K562 (cell line): ENCODE results near the gene TXLNG. TPM values are rescaled to one million over a fixed set of nuclear protein-coding genes. Genes with fewer than 3 reads are reported as not detected.

Source experiments
- ARHGAP35 ChIP-seq: fragments of 450-650 bp; IDR thresholded peaks from 2 replicates; pipeline ENCODE4 v1.6.1; 2018; ENCODE audit not compliant: partially characterized antibody
- CHD4 ChIP-seq: fragments of 200-600 bp; sonication (generic); IDR thresholded peaks from 3 replicates; pipeline ENCODE4 v1.6.1; 2012; ENCODE audit warnings: low read depth, mild to moderate bottlenecking, mixed read lengths, low read length, inconsistent platforms; ENCODE audit not compliant: insufficient read depth, insufficient replicate concordance, poor library complexity, severe bottlenecking
- CREBBP ChIP-seq: IDR thresholded peaks from one replicate; pipeline ENCODE4 v1.6.1; 2012; ENCODE audit warnings: low read depth, mild to moderate bottlenecking, control low read depth, inconsistent platforms, low read length
- FOS ChIP-seq: IDR thresholded peaks from 3 replicates; pipeline ENCODE4 v1.6.1; 2011; ENCODE audit not compliant: insufficient read length; ENCODE audit errors: extremely low read depth
- HMG20B ChIP-seq: fragments of 250-450 bp; sonication (Bioruptor Pico); IDR thresholded peaks from 2 replicates; pipeline ENCODE4 v1.5.0; 2021; ENCODE audit warnings: mild to moderate bottlenecking
- HNRNPH1 ChIP-seq: fragments of 200-400 bp; formaldehyde crosslinking; optimal IDR thresholded peaks from 2 replicates; pipeline ENCODE3; 2017; ENCODE audit warnings: low read depth, mild to moderate bottlenecking, low read length, moderate library complexity
- KLF13 ChIP-seq: fragments of 450-650 bp; IDR thresholded peaks from 2 replicates; pipeline ENCODE4 v1.6.1; 2016; ENCODE audit warnings: missing genetic modification characterization, low read depth, mild to moderate bottlenecking, missing compliant biosample characterization, moderate library complexity, borderline replicate concordance
- MEF2D ChIP-seq: conservative IDR thresholded peaks from 2 replicates; pipeline ENCODE4 v1.6.1; 2016; ENCODE audit warnings: low read depth, missing genetic modification characterization, missing compliant biosample characterization
- MTA1 ChIP-seq: fragments of 450-650 bp; IDR thresholded peaks from 2 replicates; pipeline ENCODE4 v1.6.1; 2017; ENCODE audit warnings: borderline replicate concordance
- NELFE ChIP-seq: IDR thresholded peaks from 2 replicates; pipeline ENCODE4 v1.6.1; 2011; ENCODE audit warnings: mild to moderate bottlenecking; ENCODE audit not compliant: insufficient read depth, insufficient read length
- PYGO2 ChIP-seq: fragments of 450-650 bp; IDR thresholded peaks from 2 replicates; pipeline ENCODE4 v1.6.1; 2016; ENCODE audit warnings: mild to moderate bottlenecking, missing genetic modification characterization, moderate library complexity, missing compliant biosample characterization
- SRSF9 ChIP-seq: fragments of 200-400 bp; formaldehyde crosslinking; IDR thresholded peaks from 2 replicates; pipeline ENCODE4 v1.6.1; 2017; ENCODE audit warnings: low read depth, low read length, borderline replicate concordance
- STAT5A ChIP-seq: IDR thresholded peaks from 2 replicates; pipeline ENCODE4 v1.6.1; 2012; ENCODE audit warnings: low read length, inconsistent platforms, borderline replicate concordance
- ZC3H8 ChIP-seq: fragments of 450-650 bp; IDR thresholded peaks from 2 replicates; pipeline ENCODE4 v1.6.1; 2017
- ZNF212 ChIP-seq: fragments of 450-650 bp; formaldehyde crosslinking; IDR thresholded peaks from 2 replicates; pipeline ENCODE4 v1.4.0; 2020; ENCODE audit warnings: mild to moderate bottlenecking
- ZNF444 ChIP-seq: fragments of 250-450 bp; sonication (Bioruptor Pico); IDR thresholded peaks from 2 replicates; pipeline ENCODE4 v1.4.0; 2020; ENCODE audit warnings: mild to moderate bottlenecking, moderate library complexity
- ZNF766 ChIP-seq: fragments of 200-800 bp; sonication (Bioruptor generic); conservative IDR thresholded peaks from 2 replicates; pipeline ENCODE4 v1.6.1; 2016; ENCODE audit warnings: missing genetic modification characterization, missing compliant biosample characterization
- polyA plus RNA-seq, 8 experiments: library from polyadenylated mRNA; depleted of rRNA in 4 of 8; stranded (reverse) in 5 of 8; unstranded in 3 of 8; fragments of >200 nt; fragmentation: Nextera tagmentation in 2 of 8; fragmentation: Illumina TruSeq in 1 of 8; extraction: Ambion mirVana in 2 of 8; extraction: Trizol in 1 of 8; gene quantifications; 2 replicates each; pipeline versions ENCODE4 v1.2.1 to v1.2.3, GENCODE V29; 2011 to 2014; ENCODE audit warnings: inconsistent platforms in 1 of 8, missing spikeins in 1 of 8
- total RNA-seq, 7 experiments: library from RNA; depleted of rRNA in 6 of 7; stranded (reverse); fragments of >200 nt in 6 of 7; fragmentation: Illumina TruSeq in 2 of 7; extraction: Trizol in 2 of 7; gene quantifications; 2 replicates each; pipeline versions ENCODE4 v1.2.1 to v1.2.3, GENCODE V29; 2011 to 2021; ENCODE audit warnings: low replicate concordance in 1 of 7
- TF ChIP-seq, protein P1 (sequence below): sonication (generic); formaldehyde crosslinking; IDR thresholded peaks from 2 replicates; pipeline ENCODE4 v1.8.0; 2023; ENCODE audit warnings: mild to moderate bottlenecking, missing genetic modification reagents
- TF ChIP-seq, protein P2 (sequence below): fragments of 450-650 bp; formaldehyde crosslinking; IDR thresholded peaks from 2 replicates; pipeline ENCODE4 v1.4.0; 2020; ENCODE audit warnings: mild to moderate bottlenecking, moderate library complexity
- TF ChIP-seq, protein P3 (sequence below): fragments of 450-650 bp; formaldehyde crosslinking; IDR thresholded peaks from 2 replicates; pipeline ENCODE4 v1.4.0; 2020; ENCODE audit warnings: mild to moderate bottlenecking, mixed read lengths

Gene TXLNG
- total and polyA plus RNA-seq, 9 of the 15 experiments (the other 6 are each of a cell fraction or from before 2014, with no cell fraction given), result 13.1 to 47.0 (median 31.6) TPM

- TF ChIP-seq, protein P1, sequence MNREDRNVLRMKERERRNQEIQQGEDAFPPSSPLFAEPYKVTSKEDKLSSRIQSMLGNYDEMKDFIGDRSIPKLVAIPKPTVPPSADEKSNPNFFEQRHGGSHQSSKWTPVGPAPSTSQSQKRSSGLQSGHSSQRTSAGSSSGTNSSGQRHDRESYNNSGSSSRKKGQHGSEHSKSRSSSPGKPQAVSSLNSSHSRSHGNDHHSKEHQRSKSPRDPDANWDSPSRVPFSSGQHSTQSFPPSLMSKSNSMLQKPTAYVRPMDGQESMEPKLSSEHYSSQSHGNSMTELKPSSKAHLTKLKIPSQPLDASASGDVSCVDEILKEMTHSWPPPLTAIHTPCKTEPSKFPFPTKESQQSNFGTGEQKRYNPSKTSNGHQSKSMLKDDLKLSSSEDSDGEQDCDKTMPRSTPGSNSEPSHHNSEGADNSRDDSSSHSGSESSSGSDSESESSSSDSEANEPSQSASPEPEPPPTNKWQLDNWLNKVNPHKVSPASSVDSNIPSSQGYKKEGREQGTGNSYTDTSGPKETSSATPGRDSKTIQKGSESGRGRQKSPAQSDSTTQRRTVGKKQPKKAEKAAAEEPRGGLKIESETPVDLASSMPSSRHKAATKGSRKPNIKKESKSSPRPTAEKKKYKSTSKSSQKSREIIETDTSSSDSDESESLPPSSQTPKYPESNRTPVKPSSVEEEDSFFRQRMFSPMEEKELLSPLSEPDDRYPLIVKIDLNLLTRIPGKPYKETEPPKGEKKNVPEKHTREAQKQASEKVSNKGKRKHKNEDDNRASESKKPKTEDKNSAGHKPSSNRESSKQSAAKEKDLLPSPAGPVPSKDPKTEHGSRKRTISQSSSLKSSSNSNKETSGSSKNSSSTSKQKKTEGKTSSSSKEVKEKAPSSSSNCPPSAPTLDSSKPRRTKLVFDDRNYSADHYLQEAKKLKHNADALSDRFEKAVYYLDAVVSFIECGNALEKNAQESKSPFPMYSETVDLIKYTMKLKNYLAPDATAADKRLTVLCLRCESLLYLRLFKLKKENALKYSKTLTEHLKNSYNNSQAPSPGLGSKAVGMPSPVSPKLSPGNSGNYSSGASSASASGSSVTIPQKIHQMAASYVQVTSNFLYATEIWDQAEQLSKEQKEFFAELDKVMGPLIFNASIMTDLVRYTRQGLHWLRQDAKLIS (CRISPR knock-in tag), result no peak
- peak; percentile 53; the same call in 1 of the 2 replicates for TF ChIP-seq MEF2D (tag)
- peak; percentile 98 for TF ChIP-seq ZC3H8
- TF ChIP-seq HMG20B, result peak; percentile 67; the same call in 1 of the 2 replicates
- TF ChIP-seq FOS, result no peak
- TF ChIP-seq ARHGAP35, result peak; percentile 97
- TF ChIP-seq CHD4, result no peak
- TF ChIP-seq, protein P2, sequence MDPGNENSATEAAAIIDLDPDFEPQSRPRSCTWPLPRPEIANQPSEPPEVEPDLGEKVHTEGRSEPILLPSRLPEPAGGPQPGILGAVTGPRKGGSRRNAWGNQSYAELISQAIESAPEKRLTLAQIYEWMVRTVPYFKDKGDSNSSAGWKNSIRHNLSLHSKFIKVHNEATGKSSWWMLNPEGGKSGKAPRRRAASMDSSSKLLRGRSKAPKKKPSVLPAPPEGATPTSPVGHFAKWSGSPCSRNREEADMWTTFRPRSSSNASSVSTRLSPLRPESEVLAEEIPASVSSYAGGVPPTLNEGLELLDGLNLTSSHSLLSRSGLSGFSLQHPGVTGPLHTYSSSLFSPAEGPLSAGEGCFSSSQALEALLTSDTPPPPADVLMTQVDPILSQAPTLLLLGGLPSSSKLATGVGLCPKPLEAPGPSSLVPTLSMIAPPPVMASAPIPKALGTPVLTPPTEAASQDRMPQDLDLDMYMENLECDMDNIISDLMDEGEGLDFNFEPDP (CRISPR knock-in tag), result no peak
- no peak for TF ChIP-seq SRSF9
- no peak for TF ChIP-seq NELFE
- no peak; the same call in 1 of the 2 replicates for TF ChIP-seq ZNF212 (CRISPR knock-in tag)
- TF ChIP-seq ZNF444 (CRISPR knock-in tag), result peak; percentile 82
- no peak for TF ChIP-seq HNRNPH1
- TF ChIP-seq STAT5A, result peak; percentile 72
- TF ChIP-seq KLF13 (tag), result no peak
- TF ChIP-seq CREBBP, result no peak
- TF ChIP-seq MTA1, result no peak
- TF ChIP-seq, protein P3, sequence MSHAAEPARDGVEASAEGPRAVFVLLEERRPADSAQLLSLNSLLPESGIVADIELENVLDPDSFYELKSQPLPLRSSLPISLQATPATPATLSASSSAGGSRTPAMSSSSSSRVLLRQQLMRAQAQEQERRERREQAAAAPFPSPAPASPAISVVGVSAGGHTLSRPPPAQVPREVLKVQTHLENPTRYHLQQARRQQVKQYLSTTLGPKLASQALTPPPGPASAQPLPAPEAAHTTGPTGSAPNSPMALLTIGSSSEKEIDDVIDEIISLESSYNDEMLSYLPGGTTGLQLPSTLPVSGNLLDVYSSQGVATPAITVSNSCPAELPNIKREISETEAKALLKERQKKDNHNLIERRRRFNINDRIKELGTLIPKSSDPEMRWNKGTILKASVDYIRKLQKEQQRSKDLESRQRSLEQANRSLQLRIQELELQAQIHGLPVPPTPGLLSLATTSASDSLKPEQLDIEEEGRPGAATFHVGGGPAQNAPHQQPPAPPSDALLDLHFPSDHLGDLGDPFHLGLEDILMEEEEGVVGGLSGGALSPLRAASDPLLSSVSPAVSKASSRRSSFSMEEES (CRISPR knock-in tag), result no peak
- TF ChIP-seq ZNF766, result no peak
- TF ChIP-seq PYGO2 (tag), result 0 out of 2 replicates have a peak, but pooled peaks have one; percentile 33
Observed at GRCh38 chrX:16771483-16772398, 14.5 kb upstream of the TXLNG start (continued).
